ENCODE data around the gene RBM12. TPM values are rescaled to one million over a fixed set of nuclear protein-coding genes. Genes with fewer than 3 reads are reported as not detected.
A peak's percentile ranks its signal among the peaks of the same experiment; 100 is the strongest.

Gene RBM12, protein sequence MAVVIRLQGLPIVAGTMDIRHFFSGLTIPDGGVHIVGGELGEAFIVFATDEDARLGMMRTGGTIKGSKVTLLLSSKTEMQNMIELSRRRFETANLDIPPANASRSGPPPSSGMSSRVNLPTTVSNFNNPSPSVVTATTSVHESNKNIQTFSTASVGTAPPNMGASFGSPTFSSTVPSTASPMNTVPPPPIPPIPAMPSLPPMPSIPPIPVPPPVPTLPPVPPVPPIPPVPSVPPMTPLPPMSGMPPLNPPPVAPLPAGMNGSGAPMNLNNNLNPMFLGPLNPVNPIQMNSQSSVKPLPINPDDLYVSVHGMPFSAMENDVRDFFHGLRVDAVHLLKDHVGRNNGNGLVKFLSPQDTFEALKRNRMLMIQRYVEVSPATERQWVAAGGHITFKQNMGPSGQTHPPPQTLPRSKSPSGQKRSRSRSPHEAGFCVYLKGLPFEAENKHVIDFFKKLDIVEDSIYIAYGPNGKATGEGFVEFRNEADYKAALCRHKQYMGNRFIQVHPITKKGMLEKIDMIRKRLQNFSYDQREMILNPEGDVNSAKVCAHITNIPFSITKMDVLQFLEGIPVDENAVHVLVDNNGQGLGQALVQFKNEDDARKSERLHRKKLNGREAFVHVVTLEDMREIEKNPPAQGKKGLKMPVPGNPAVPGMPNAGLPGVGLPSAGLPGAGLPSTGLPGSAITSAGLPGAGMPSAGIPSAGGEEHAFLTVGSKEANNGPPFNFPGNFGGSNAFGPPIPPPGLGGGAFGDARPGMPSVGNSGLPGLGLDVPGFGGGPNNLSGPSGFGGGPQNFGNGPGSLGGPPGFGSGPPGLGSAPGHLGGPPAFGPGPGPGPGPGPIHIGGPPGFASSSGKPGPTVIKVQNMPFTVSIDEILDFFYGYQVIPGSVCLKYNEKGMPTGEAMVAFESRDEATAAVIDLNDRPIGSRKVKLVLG
- total RNA-seq (2021): 125 to 163 TPM (median 160 TPM) in 3 replicates
- percentile 99 among the genes with signal in this experiment for Bru-seq, nascent RNA
- long read RNA-seq, experiment 1, full-length matches to known transcripts: 387 of 455 reads
- long read RNA-seq, experiment 1, partial matches to known transcripts: 6 of 455 reads
- long read RNA-seq, experiment 1, other reads (novel, unspliced or antisense): 62 of 455 reads
- long read RNA-seq, experiment 2, full-length matches to known transcripts: 54 of 167 reads
- long read RNA-seq, experiment 2, partial matches to known transcripts: 8 of 167 reads
- long read RNA-seq, experiment 2, other reads (novel, unspliced or antisense): 105 of 167 reads
- long read RNA-seq, experiment 3, full-length matches to known transcripts: 10 of 14 reads
- long read RNA-seq, experiment 3, partial matches to known transcripts: 0 of 14 reads
- long read RNA-seq, experiment 3, other reads (novel, unspliced or antisense): 4 of 14 reads

- ATAC-seq (peak; percentile 89), DNase-seq (ENCODE audit: low spot score) (peak; percentile 95)
- Mint-ChIP-seq H3K36me3 (peaks cover 12% of the 10 kb centered on the region), H3K9me3 (no peaks in the 10 kb centered on the region), H3K4me3 (peak within 1 kb of the TSS; percentile 96), H3K4me1 (peaks cover 41% of the 10 kb centered on the region), H3K27ac (peak within 1 kb of the TSS; percentile 100), H3K27me3 (ENCODE audit: low read depth) (no peaks in the 10 kb centered on the region)
- ChIA-PET CTCF (interaction anchor here (0.6 to 1.4 kb wide), 10 partner anchors 12 to 290 kb away, joined by 3 to 12 read pairs (median 4); partner anchors contain the start of genes SCAND1 and SPAG4), POLR2A (interaction anchor here (0.5 to 1.4 kb wide), 7 partner anchors 38 to 123 kb away, joined by 3 to 16 read pairs (median 5); partner anchors contain the start of genes ERGIC3, RBM39 and SPAG4)
- peak; percentile 91 for TF ChIP-seq TP53 (CRISPR knock-in tag; IDR thresholded peaks at IDR 0.05)
- TF ChIP-seq, protein P1, sequence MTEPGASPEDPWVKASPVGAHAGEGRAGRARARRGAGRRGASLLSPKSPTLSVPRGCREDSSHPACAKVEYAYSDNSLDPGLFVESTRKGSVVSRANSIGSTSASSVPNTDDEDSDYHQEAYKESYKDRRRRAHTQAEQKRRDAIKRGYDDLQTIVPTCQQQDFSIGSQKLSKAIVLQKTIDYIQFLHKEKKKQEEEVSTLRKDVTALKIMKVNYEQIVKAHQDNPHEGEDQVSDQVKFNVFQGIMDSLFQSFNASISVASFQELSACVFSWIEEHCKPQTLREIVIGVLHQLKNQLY (CRISPR knock-in tag; IDR thresholded peaks at IDR 0.05): 0 out of 2 replicates have a peak, but pooled peaks have one; percentile 89
- peak; percentile 75 for TF ChIP-seq SMAD3 (CRISPR knock-in tag; IDR thresholded peaks at IDR 0.05; ENCODE audit: borderline replicate concordance)
- TF ChIP-seq TEAD4 (CRISPR knock-in tag; IDR thresholded peaks at IDR 0.05): no peak
- TF ChIP-seq ZNF232 (CRISPR knock-in tag; IDR thresholded peaks at IDR 0.05): peak; percentile 94
- 0 out of 2 replicates have a peak, but pooled peaks have one; percentile 18 for TF ChIP-seq MYBL2 (CRISPR knock-in tag; IDR thresholded peaks at IDR 0.05)
- TF ChIP-seq HMGA2 (CRISPR knock-in tag; IDR thresholded peaks at IDR 0.05): no peak
- TF ChIP-seq ELF4 (CRISPR knock-in tag; IDR thresholded peaks at IDR 0.05; ENCODE audit: low read depth): 0 out of 2 replicates have a peak, but pooled peaks have one; percentile 75
- TF ChIP-seq MXD4 (CRISPR knock-in tag; IDR thresholded peaks at IDR 0.05; ENCODE audit: borderline replicate concordance): no peak
- TF ChIP-seq NFE2L1 (CRISPR knock-in tag; IDR thresholded peaks at IDR 0.05): 0 out of 2 replicates have a peak, but pooled peaks have one; percentile 27
- peak; percentile 39; the same call in 1 of the 2 replicates for TF ChIP-seq FOXP1 (CRISPR knock-in tag; IDR thresholded peaks at IDR 0.05; ENCODE audit: borderline replicate concordance)
- TF ChIP-seq ZNF416 (CRISPR knock-in tag; IDR thresholded peaks at IDR 0.05): peak; percentile 64; the same call in 1 of the 2 replicates
- no peak for TF ChIP-seq ERG (CRISPR knock-in tag; IDR thresholded peaks at IDR 0.05)
- TF ChIP-seq CREM (CRISPR knock-in tag; IDR thresholded peaks at IDR 0.05): peak; percentile 89
- peak; percentile 82; the same call in 1 of the 2 replicates for TF ChIP-seq TEAD1 (CRISPR knock-in tag; IDR thresholded peaks at IDR 0.05)
- peak; percentile 88 for TF ChIP-seq GABPB1 (CRISPR knock-in tag; IDR thresholded peaks at IDR 0.05)
- peak; percentile 75; the same call in 1 of the 2 replicates for TF ChIP-seq AR (CRISPR knock-in tag; IDR thresholded peaks at IDR 0.05)
- TF ChIP-seq ATF1 (CRISPR knock-in tag; IDR thresholded peaks at IDR 0.05): 0 out of 2 replicates have a peak, but pooled peaks have one; percentile 67
- TF ChIP-seq, protein P2, sequence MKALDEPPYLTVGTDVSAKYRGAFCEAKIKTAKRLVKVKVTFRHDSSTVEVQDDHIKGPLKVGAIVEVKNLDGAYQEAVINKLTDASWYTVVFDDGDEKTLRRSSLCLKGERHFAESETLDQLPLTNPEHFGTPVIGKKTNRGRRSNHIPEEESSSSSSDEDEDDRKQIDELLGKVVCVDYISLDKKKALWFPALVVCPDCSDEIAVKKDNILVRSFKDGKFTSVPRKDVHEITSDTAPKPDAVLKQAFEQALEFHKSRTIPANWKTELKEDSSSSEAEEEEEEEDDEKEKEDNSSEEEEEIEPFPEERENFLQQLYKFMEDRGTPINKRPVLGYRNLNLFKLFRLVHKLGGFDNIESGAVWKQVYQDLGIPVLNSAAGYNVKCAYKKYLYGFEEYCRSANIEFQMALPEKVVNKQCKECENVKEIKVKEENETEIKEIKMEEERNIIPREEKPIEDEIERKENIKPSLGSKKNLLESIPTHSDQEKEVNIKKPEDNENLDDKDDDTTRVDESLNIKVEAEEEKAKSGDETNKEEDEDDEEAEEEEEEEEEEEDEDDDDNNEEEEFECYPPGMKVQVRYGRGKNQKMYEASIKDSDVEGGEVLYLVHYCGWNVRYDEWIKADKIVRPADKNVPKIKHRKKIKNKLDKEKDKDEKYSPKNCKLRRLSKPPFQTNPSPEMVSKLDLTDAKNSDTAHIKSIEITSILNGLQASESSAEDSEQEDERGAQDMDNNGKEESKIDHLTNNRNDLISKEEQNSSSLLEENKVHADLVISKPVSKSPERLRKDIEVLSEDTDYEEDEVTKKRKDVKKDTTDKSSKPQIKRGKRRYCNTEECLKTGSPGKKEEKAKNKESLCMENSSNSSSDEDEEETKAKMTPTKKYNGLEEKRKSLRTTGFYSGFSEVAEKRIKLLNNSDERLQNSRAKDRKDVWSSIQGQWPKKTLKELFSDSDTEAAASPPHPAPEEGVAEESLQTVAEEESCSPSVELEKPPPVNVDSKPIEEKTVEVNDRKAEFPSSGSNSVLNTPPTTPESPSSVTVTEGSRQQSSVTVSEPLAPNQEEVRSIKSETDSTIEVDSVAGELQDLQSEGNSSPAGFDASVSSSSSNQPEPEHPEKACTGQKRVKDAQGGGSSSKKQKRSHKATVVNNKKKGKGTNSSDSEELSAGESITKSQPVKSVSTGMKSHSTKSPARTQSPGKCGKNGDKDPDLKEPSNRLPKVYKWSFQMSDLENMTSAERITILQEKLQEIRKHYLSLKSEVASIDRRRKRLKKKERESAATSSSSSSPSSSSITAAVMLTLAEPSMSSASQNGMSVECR (CRISPR knock-in tag; IDR thresholded peaks at IDR 0.05; ENCODE audit: borderline replicate concordance): peak; percentile 75; the same call in 1 of the 2 replicates
- peak; percentile 86 for TF ChIP-seq MAX (CRISPR knock-in tag; IDR thresholded peaks at IDR 0.05)
Measured at GRCh38 chr20:35664466-35665206, at the start of gene RBM12, which contains the start of gene CPNE1. Gene RBM12, minus strand, starts transcription at chr20:35664900. Its CDS starts 9,578 bp downstream, at chr20:35655322. Gene CPNE1, minus strand, starts transcription at chr20:35664900. Its CDS starts 31,977 bp downstream, at chr20:35632923.
